ENCODE measurements around the gene DIO3. TPM values are rescaled to one million over a fixed set of nuclear protein-coding genes. Genes with fewer than 3 reads are reported as not detected.

Gene DIO3
- polyA plus RNA-seq, 3 donors = not detected

- Mint-ChIP-seq H3K36me3 (no peaks in the 10 kb centered on the region), H3K27me3 (ENCODE audit: low read depth in 3 of 3) (peaks cover 8 to 10% (median 9%) of the 10 kb centered on the region in 3 donors), H3K4me1 (peaks cover under 1% of the 10 kb centered on the region), H3K4me3 (no peak overlapping the region), H3K9me3 (peaks cover 0 to 4% (median 3%) of the 10 kb centered on the region in 7 donors), H3K27ac (peak overlapping the region in 1 of 7 donors; percentile 52)
- H3K27ac ChIP-seq (ENCODE audit: low read depth in 1 of 2, low read length in 2 of 2) = no peak overlapping the region
- no peaks in the 10 kb centered on the region for H4K20me1 ChIP-seq (ENCODE audit: insufficient read depth, low read length)
- H3K36me3 ChIP-seq (replicated peaks in 1 of 2; ENCODE audit: control insufficient read depth in 1 of 2, insufficient read depth in 2 of 2, low read length in 2 of 2) = no peaks in the 10 kb centered on the region
- intact Hi-C loops (cut with micrococcal nuclease) = no loop called here
- H3K27me3 ChIP-seq (ENCODE audit: control insufficient read depth in 2 of 2, insufficient read depth in 2 of 2, low read length in 2 of 2) = no peaks in the 10 kb centered on the region
- no peak overlapping the region for H3K9ac ChIP-seq (ENCODE audit: insufficient read depth, low read length, poor library complexity, severe bottlenecking)
- 80% methylated on average over 1 of the region's 5 CpGs for WGBS (ENCODE audit: insufficient coverage)
- TF ChIP-seq, protein P1, sequence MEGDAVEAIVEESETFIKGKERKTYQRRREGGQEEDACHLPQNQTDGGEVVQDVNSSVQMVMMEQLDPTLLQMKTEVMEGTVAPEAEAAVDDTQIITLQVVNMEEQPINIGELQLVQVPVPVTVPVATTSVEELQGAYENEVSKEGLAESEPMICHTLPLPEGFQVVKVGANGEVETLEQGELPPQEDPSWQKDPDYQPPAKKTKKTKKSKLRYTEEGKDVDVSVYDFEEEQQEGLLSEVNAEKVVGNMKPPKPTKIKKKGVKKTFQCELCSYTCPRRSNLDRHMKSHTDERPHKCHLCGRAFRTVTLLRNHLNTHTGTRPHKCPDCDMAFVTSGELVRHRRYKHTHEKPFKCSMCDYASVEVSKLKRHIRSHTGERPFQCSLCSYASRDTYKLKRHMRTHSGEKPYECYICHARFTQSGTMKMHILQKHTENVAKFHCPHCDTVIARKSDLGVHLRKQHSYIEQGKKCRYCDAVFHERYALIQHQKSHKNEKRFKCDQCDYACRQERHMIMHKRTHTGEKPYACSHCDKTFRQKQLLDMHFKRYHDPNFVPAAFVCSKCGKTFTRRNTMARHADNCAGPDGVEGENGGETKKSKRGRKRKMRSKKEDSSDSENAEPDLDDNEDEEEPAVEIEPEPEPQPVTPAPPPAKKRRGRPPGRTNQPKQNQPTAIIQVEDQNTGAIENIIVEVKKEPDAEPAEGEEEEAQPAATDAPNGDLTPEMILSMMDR (IDR thresholded peaks at IDR 0.05) = no peak
- no peak overlapping the region for H2AFZ ChIP-seq (ENCODE audit: insufficient read depth, low read depth, low read length, poor library complexity, severe bottlenecking)
- no peaks in the 10 kb centered on the region for H3K79me2 ChIP-seq (ENCODE audit: insufficient read depth, low read length)
- H3K9me3 ChIP-seq (replicated peaks in 1 of 2; ENCODE audit: control insufficient read depth in 1 of 2, insufficient read depth in 1 of 2, low read length in 2 of 2) = no peaks in the 10 kb centered on the region
- peaks cover 0 to 1% of the 10 kb centered on the region in 2 donors for H3K4me1 ChIP-seq (ENCODE audit: control insufficient read depth in 1 of 2, insufficient read depth in 2 of 2, low read length in 2 of 2)
- no peak for DNase-seq
- H3K4me3 ChIP-seq (replicated peaks in 1 of 3; ENCODE audit: low read depth in 2 of 3, low read length in 3 of 3) = no peak overlapping the region
- no peak overlapping the region for H3K4me2 ChIP-seq (replicated peaks; ENCODE audit: extremely low read depth, low read length, poor library complexity, severe bottlenecking)
Observed at GRCh38 chr14:101591121-101591520, 29.8 kb downstream of the DIO3 start.

DNA sequence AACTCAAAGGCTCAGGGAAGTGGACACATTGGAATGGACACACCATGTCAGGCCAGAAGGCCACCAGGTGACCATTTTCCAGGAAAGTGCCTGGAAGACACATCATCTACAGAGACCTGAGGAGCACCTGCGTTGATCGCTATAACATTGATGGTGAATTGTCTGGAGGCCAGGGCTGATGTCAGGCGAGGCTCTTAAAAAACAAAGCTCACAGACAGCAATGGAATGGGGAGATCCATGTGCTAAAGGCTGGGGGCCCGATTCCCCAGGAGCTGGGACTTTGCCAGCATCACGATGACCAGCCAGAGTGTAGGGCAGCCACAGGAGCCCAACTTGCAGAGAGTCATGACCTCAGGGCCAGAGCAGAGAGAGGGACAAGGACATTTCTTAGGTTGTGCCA lies 30.3 kb downstream of the DIO3 start:
- Histone ChIP-seq H2AFZ (ENCODE audit: insufficient read depth, low read depth, low read length, poor library complexity, severe bottlenecking) (no peak overlapping the region), H3K27ac (ENCODE audit: low read depth in 1 of 2, low read length in 2 of 2) (no peak overlapping the region), H3K36me3 (replicated peaks in 1 of 2; ENCODE audit: control insufficient read depth in 1 of 2, insufficient read depth in 2 of 2, low read length in 2 of 2) (no peaks in the 10 kb centered on the region), H3K79me2 (ENCODE audit: insufficient read depth, low read length) (no peaks in the 10 kb centered on the region), H3K9ac (ENCODE audit: insufficient read depth, low read length, poor library complexity, severe bottlenecking) (no peak overlapping the region), H3K4me3 (replicated peaks in 1 of 3; ENCODE audit: low read depth in 2 of 3, low read length in 3 of 3) (no peak overlapping the region), H3K4me2 (replicated peaks; ENCODE audit: extremely low read depth, low read length, poor library complexity, severe bottlenecking) (no peak overlapping the region), H3K4me1 (ENCODE audit: control insufficient read depth in 1 of 2, insufficient read depth in 2 of 2, low read length in 2 of 2) (peaks cover 3 to 6% of the 10 kb centered on the region in 2 donors), H4K20me1 (ENCODE audit: insufficient read depth, low read length) (no peaks in the 10 kb centered on the region), H3K9me3 (replicated peaks in 1 of 2; ENCODE audit: control insufficient read depth in 1 of 2, insufficient read depth in 1 of 2, low read length in 2 of 2) (no peaks in the 10 kb centered on the region), H3K27me3 (ENCODE audit: control insufficient read depth in 2 of 2, insufficient read depth in 2 of 2, low read length in 2 of 2) (no peaks in the 10 kb centered on the region)
- TF ChIP-seq, protein P1 (IDR thresholded peaks at IDR 0.05) = no peak
- Mint-ChIP-seq H3K27me3 (ENCODE audit: low read depth in 3 of 3) (peaks cover 8% of the 10 kb centered on the region in 3 donors), H3K36me3 (no peaks in the 10 kb centered on the region), H3K9me3 (peaks cover 0 to 5% (median 3%) of the 10 kb centered on the region in 7 donors), H3K4me1 (peaks cover 6% of the 10 kb centered on the region), H3K4me3 (no peak overlapping the region), H3K27ac (no peak overlapping the region)
- 94% methylated on average over 2 of the region's 5 CpGs for WGBS (ENCODE audit: insufficient coverage)
- intact Hi-C loops (cut with micrococcal nuclease) = no loop called here
- DNase-seq = no peak

Data from CD14-positive monocyte (primary cell).